Measurements from ENCODE around the gene GULP1.

DNA sequence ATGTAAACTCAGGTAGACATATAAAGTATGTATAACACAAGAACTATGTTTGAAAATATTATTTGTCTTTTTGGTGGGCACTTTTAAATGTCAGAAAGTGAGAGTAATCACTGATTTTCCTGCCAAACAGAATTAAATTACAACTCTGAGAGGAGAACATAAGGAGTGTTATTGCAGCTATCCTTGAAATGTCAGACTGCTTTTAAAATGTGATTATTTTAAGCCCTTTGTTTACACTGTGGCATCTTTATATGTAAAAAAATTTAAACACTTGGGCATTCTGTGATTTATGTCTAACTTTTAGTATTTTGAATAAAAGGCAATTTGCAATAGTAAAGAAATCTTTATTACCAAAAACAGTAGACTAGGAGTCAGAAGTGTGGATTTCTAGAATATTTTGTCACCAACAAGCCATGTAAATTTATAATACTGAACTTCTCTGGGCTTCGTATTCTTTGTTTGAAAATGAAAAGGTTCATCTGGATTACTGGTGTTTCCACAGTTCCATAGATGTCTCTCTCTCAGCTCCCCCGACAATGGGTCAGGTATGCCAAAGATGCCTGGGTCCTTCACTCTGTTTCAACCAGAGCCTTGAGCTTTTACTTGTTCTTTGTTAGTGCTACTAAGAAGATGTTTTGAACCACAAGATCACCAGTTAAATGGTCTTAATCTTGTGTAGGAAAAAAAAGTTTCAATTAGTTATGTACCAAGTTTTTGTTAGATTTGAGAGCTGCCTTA, 38.8 kb downstream of the GULP1 start:
- TF ChIP-seq EP300 (IDR thresholded peaks at IDR 0.05; ENCODE audit: low read depth in 2 of 2, low read length in 2 of 2) (no peak), EP300 (CRISPR knock-in tag; IDR thresholded peaks at IDR 0.05; ENCODE audit: borderline replicate concordance) (no peak), NAIF1 (CRISPR knock-in tag; IDR thresholded peaks at IDR 0.05; ENCODE audit: borderline replicate concordance) (no peak), YEATS4 (CRISPR knock-in tag; IDR thresholded peaks at IDR 0.05; ENCODE audit: borderline replicate concordance) (no peak)

Measured in HepG2 (cell line).